ENCODE data around the gene G0S2.

- TF ChIP-seq EZH2 (IDR thresholded peaks at IDR 0.05; ENCODE audit: borderline replicate concordance, insufficient read depth, low read length, poor library complexity, severe bottlenecking) (no peak), POLR2AphosphoS5 (IDR thresholded peaks at IDR 0.05) (no peak), EP300 (conservative IDR thresholded peaks at IDR 0.05; ENCODE audit: poor library complexity, severe bottlenecking) (no peak), MXI1 (conservative IDR thresholded peaks at IDR 0.05; ENCODE audit: poor library complexity, severe bottlenecking) (no peak), RAD21 (conservative IDR thresholded peaks at IDR 0.05) (no peak), TAF1 (IDR thresholded peaks at IDR 0.05; ENCODE audit: low read depth) (no peak), SMC3 (conservative IDR thresholded peaks at IDR 0.05; ENCODE audit: poor library complexity) (no peak)
- TF ChIP-seq, protein P1, sequence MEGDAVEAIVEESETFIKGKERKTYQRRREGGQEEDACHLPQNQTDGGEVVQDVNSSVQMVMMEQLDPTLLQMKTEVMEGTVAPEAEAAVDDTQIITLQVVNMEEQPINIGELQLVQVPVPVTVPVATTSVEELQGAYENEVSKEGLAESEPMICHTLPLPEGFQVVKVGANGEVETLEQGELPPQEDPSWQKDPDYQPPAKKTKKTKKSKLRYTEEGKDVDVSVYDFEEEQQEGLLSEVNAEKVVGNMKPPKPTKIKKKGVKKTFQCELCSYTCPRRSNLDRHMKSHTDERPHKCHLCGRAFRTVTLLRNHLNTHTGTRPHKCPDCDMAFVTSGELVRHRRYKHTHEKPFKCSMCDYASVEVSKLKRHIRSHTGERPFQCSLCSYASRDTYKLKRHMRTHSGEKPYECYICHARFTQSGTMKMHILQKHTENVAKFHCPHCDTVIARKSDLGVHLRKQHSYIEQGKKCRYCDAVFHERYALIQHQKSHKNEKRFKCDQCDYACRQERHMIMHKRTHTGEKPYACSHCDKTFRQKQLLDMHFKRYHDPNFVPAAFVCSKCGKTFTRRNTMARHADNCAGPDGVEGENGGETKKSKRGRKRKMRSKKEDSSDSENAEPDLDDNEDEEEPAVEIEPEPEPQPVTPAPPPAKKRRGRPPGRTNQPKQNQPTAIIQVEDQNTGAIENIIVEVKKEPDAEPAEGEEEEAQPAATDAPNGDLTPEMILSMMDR (IDR thresholded peaks at IDR 0.05; ENCODE audit: poor library complexity, severe bottlenecking): no peak
- TF ChIP-seq, protein P2, sequence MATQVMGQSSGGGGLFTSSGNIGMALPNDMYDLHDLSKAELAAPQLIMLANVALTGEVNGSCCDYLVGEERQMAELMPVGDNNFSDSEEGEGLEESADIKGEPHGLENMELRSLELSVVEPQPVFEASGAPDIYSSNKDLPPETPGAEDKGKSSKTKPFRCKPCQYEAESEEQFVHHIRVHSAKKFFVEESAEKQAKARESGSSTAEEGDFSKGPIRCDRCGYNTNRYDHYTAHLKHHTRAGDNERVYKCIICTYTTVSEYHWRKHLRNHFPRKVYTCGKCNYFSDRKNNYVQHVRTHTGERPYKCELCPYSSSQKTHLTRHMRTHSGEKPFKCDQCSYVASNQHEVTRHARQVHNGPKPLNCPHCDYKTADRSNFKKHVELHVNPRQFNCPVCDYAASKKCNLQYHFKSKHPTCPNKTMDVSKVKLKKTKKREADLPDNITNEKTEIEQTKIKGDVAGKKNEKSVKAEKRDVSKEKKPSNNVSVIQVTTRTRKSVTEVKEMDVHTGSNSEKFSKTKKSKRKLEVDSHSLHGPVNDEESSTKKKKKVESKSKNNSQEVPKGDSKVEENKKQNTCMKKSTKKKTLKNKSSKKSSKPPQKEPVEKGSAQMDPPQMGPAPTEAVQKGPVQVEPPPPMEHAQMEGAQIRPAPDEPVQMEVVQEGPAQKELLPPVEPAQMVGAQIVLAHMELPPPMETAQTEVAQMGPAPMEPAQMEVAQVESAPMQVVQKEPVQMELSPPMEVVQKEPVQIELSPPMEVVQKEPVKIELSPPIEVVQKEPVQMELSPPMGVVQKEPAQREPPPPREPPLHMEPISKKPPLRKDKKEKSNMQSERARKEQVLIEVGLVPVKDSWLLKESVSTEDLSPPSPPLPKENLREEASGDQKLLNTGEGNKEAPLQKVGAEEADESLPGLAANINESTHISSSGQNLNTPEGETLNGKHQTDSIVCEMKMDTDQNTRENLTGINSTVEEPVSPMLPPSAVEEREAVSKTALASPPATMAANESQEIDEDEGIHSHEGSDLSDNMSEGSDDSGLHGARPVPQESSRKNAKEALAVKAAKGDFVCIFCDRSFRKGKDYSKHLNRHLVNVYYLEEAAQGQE (IDR thresholded peaks at IDR 0.05; ENCODE audit: borderline replicate concordance): no peak
These were observed 21.3 kb upstream of the G0S2 start for GRCh38 chr1:209653915-209654351.

All from neural cell (in vitro differentiated cells).